HG03135 (cell line): ENCODE data around the gene AP2B1.

ENCODE experiments used
- ATAC-seq: cut with Tn5 transposase; IDR thresholded peaks from one replicate; pipeline ENCODE4 v1.9.1; 2021; ENCODE audit warnings: mild to moderate bottlenecking, moderate library complexity; ENCODE audit not compliant: unreplicated experiment

AP2B1 gene

DNA sequence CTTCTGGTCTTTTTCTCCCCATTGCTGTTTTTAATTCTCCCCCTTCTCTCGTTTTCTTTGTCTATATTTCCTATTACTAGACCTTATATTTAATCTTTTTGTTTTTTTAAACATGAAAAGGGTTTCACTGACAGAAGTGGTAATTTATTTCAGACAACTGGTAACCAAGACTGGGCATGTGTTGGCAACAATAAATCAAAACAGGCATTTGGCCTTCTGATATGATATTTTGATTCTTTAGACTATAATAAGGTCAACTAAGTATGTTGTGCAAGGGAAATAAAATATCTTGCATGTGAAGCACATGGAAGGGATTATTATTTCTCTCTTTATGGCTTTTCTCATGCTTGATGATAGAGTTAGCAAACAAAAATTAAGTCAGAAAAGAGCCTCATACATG is 34.6 kb downstream of the AP2B1 start:
- no peak for ATAC-seq

DNA sequence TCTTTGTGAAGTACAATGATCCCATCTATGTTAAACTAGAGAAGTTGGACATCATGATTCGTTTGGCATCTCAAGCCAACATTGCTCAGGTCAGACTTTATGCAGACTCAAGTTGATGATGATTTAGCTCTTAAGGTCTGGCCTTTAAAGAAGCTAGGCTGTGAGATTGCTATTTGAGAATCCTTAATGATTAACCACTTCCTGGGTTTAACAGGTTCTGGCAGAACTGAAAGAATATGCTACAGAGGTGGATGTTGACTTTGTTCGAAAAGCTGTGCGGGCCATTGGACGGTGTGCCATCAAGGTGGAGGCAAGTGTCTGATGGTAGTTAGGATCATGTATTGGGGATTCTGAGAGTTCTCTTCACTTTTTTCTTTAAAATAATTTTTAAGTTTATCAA is 40.3 kb downstream of the AP2B1 start:
- ATAC-seq: no peak

- no peak for ATAC-seq
Measured at GRCh38 chr17:35630530-35631148, 43.5 kb downstream of the AP2B1 start.

DNA sequence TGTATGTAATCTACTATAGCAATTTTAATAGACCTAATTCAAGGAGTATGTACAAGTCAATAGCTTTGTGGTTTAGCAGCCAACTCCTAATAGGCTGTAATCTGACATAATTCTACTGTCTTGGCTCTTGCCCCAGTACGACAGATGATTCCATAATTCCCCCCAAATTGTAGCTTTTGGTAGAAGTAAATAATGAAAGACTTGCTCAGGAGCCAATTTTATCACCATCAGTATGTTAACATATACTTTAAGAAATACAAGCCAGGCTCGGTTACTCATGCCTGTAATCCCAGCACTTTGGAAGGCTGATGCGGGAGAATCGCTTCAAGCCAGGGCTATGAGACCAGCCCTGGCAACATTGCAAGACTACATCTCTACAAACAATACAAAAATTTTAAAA is 53.9 kb downstream of the AP2B1 start:
- no peak for ATAC-seq

DNA sequence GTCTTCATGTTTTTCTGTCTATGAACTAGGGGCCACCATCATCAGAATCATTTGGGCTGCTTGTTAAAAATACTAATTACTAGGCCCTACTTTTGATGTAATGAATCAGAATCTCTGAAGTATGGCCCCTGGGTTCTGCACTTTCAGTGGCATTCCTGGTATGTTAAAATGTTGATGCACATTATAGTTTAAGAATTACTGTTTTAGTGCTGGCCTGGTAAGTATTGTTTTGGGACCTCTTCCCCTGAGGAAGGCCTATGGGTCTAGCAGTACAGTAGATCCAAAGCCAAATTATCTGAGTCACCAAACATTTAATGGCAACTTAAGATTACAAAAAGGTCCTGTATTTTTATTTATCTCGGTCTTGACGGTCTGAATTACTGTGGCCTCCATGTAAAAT is 58.8 kb downstream of the AP2B1 start:
- ATAC-seq: no peak

- no peak for ATAC-seq
Measured at GRCh38 chr17:35651467-35651866, 64.3 kb downstream of the AP2B1 start.

DNA sequence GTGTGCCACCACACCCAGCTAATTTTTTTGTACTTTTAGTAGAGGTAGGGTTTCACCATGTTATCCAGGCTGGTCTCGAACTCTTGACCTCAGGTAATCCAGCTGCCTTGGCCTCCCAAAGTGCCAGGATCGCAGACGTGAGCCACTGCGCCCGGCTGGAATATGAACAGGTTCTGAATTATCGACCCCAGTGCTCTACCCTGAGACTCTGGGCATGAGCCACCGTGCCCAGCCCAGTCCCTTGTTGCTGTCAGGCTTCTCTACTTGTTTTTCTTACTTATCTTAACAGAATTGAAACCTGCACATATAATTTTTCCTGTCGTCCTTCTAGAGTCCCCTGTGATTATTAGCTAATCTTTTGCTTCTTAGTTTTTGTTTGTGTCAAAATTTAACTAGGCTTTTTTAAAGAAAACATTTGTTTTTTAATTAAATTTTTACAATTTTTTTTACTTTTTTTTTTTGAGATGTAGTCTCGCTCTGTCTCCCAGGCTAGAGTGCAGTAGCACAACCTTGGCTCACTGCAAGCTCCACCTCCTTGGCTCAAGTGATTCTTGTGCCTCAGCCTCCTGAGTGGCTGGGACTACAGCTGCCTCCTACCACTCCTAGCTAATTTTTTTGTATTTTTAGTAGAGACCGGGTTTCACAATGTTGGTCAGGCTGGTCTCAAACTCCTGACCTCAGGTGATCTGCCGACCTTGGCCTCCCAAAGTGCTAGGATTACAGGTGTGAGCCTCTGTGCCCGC is 66.7 kb downstream of the AP2B1 start:
- ATAC-seq: no peak

DNA sequence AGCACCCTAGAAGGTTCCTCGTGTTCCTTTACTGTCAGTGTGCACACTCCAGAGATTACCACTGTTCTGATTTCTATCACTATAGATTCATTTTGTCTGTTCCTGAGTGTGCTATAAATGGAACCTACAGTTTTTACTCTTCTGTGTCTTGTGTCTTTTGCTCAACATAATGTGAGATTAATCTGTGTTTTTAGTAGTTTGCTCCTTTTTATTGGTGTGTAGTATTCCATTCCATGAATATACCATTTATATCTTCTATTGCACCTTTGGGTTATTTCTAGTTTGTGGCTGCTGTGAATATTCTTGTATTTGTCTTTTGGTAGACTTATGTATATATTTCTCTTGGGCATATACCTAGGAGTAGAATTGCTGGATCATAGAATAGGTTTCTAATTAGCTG is 68.2 kb downstream of the AP2B1 start:
- no peak for ATAC-seq

- ATAC-seq: no peak
Measured at GRCh38 chr17:35660902-35661301, 73.8 kb downstream of the AP2B1 start.

DNA sequence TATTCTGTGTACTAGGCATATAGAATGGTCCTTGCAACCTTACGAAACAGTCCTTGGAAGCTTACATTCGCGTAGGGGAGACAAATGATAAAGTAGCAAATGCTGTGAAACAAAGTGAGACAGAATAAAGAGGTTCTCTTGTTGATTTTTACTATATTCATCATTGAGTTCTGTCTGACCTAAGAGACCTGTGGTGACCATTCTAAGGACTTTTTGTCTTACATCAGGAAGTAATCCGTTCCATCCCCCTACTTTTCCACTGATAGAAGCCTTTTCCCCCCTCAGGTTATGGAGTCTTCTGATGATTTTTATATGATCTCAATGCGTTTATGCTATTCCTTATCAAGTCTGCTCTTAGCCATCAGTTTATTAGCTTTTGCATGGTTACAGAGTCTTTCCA is 77.6 kb downstream of the AP2B1 start:
- no peak for ATAC-seq

DNA sequence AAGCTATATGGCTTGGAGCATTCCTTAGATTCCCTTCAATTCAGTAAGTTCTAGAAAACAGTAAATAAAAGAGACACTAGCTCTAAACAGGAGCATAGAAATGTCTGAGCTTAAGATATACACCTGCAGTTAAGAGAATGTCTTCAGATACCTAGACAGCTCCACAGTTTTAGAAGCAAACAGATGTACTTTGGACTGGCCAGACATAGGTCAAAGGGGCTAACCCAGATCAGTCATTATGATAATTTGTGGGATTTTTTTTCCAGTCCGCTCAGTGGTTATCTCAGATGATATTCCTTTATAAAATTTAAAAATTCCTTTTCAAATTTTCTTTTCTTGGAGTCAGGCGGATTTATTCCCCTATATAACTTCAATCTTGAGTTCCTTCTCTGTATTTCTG is 78.5 kb downstream of the AP2B1 start:
- no peak for ATAC-seq

GRCh38 chr17:35666070-35666469 is 78.9 kb downstream of the AP2B1 start:
- ATAC-seq: no peak

- no peak for ATAC-seq
Measured at GRCh38 chr17:35666967-35667532, 79.9 kb downstream of the AP2B1 start.

GRCh38 chr17:35668802-35669201 is 81.7 kb downstream of the AP2B1 start:
- ATAC-seq: no peak

GRCh38 chr17:35674552-35674951 is 87.4 kb downstream of the AP2B1 start:
- no peak for ATAC-seq

GRCh38 chr17:35676441-35676840 is 89.3 kb downstream of the AP2B1 start:
- ATAC-seq: no peak

DNA sequence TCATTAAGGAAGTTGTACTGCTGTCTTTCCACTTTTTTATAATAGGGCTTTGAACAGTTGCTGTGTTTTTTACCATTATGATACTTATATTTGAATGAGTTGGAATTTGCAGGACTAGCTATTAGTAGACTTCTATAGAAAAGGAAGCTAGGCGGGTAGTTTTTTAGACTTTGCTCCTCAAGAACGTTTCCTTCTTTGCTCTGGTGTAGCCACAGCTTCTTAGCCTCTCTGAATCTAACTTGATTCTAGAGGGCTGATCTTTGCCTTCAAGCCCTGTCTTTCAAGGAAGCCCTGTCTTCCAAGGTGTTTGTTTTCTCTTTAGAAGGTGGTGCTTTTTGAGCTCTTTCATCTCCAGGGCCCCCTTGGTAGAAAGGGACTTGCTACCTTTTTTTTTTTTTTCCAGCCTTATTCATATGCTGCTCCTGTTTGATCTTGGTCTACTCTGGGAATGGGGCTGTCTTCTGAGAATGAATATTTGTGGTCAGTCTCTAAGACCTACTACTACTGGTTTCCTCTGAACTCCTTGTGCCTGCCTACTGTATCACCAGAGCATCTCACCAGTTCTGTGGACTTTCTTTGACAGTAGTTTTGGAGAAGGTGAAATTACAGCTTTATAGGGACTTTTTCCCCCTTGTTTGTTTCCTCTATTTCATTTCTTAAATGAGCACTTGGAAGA is 92.0 kb downstream of the AP2B1 start:
- no peak for ATAC-seq

GRCh38 chr17:35683591-35683990 is 96.5 kb downstream of the AP2B1 start:
- ATAC-seq: no peak

- no peak for ATAC-seq
Measured at GRCh38 chr17:35684055-35684802, 97.1 kb downstream of the AP2B1 start.

GRCh38 chr17:35692512-35693210 is 105.5 kb downstream of the AP2B1 start:
- no peak for ATAC-seq

DNA sequence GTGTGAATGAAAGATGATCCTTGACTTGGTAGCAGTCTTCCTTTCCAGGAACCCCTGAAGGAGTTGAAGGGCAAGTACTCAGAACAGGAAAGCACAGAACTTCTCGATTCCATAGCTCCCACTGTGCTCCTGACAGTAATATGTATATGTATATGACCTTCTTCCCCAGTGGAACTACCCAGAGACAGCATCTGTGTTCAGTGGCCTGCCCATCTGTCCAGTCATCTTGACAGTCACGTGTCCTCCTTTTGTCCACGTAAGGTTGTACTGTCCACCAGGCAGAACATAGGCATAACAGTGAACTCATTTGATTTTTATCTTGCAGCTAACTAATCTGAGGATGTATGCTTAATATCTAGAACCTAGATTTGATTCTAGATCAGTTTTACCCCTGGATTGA is 106.5 kb downstream of the AP2B1 start:
- no peak for ATAC-seq
